ENCODE results near the gene EPN2.

DNA sequence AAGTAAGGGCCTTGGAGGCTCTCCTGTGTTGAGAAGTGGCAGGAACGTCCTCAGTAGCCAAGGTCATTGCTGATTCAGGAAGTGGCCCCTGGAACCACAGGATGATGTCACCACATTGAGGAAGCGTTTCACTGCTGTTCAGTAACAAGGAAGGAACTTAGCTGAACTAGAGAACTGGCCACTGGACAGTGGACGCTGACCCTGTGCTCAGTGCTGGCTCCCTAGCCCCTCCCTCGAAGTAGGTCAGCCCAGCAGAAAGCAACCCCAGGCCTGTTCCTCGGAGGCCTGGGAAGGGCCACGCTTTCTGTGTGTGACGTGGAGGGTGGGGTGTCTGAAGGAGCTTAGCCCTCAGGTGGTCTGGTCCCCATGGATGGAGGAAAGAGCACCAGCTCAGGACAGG is 67.0 kb downstream of the EPN2 start:
- no peak for TF ChIP-seq CTCF (IDR thresholded peaks at IDR 0.05 in 4 of 5, conservative IDR thresholded peaks at IDR 0.05 in 1 of 5)
- TF ChIP-seq POLR2A (IDR thresholded peaks at IDR 0.05): no peak
